Heart right ventricle (tissue), 16 donors: Measurements from ENCODE around the gene CTPS2. TPM values are rescaled to one million over a fixed set of nuclear protein-coding genes. Genes with fewer than 3 reads are reported as not detected.

Experiments used
- ATAC-seq, 8 donors: fragments of 200-7000 bp; cut with Tn5 transposase; one replicate each; pipeline ENCODE4 v1.9.1; 2020; ENCODE audit warnings: mild to moderate bottlenecking in 8 of 8, moderate library complexity in 8 of 8, moderate number of reproducible peaks in 1 of 8
- DNase-seq, 2 donors: peaks; one replicate each; pipeline ENCODE4 v3.0.0-alpha.2; 2020
- H3K27ac ChIP-seq, 10 donors: fragments of 200-600 bp; sonication (generic) in 2 of 10; one replicate each; pipeline versions ENCODE4 v1.5.0 to v1.8.0; 2020 to 2022; ENCODE audit warnings: mild to moderate bottlenecking in 3 of 10
- H3K27me3 ChIP-seq, 7 donors: fragments of 200-600 bp; one replicate each; pipeline ENCODE4 v1.8.0; 2021 to 2022; ENCODE audit warnings: mild to moderate bottlenecking in 2 of 7
- H3K36me3 ChIP-seq, 9 donors: fragments of 200-600 bp; sonication (generic) in 1 of 9; one replicate each; pipeline versions ENCODE4 v1.5.0 to v1.8.0; 2020 to 2022; ENCODE audit warnings: mild to moderate bottlenecking in 2 of 9
- H3K4me1 ChIP-seq, 9 donors: fragments of 200-600 bp; sonication (generic) in 1 of 9; one replicate each; pipeline versions ENCODE4 v1.5.0 to v1.8.0; 2020 to 2022; ENCODE audit warnings: mild to moderate bottlenecking in 4 of 9
- H3K4me3 ChIP-seq, 10 donors: fragments of 200-600 bp; sonication (generic) in 2 of 10; one replicate each; pipeline versions ENCODE4 v1.5.0 to v1.8.0; 2020 to 2022; ENCODE audit warnings: mild to moderate bottlenecking in 7 of 10, moderate library complexity in 2 of 10
- H3K9me3 ChIP-seq, 11 donors: fragments of 200-600 bp in 10 of 11; sonication (generic) in 2 of 11; one replicate each; pipeline versions ENCODE4 v1.5.0 to v1.8.0; 2013 to 2022; ENCODE audit warnings: mild to moderate bottlenecking in 2 of 11, control low read depth in 1 of 11, moderate library complexity in 1 of 11
- CTCF ChIP-seq, 9 donors: fragments of 200-600 bp; sonication (generic) in 2 of 9; IDR thresholded peaks; one replicate each; pipeline versions ENCODE4 v1.5.0 to v1.8.0; 2021 to 2022; ENCODE audit warnings: antibody characterized with exemption in 9 of 9, mild to moderate bottlenecking in 5 of 9, moderate library complexity in 1 of 9
- WGBS, 2 donors: extraction: QIAGEN DNeasy Blood & Tissue Kit; methylation state at CpG; one replicate each; pipeline ENCODE4 v1.1.7; 2013; ENCODE audit warnings: inconsistent platforms in 1 of 2; 5-methylcytosine and 5-hydroxymethylcytosine counted together
- intact Hi-C, 10 donors: fragments of 100-400 bp; cut with DNase I; formaldehyde crosslinking; loops; one replicate each; pipeline versions ENCODE4 v1.11.1 to v1.14.2; 2022
- polyA plus RNA-seq, 2 donors: library from polyadenylated mRNA; stranded (reverse); fragments of 200-250 nt; gene quantifications; one replicate each; pipeline ENCODE4 v1.2.3, GENCODE V29; 2013
- total RNA-seq, 10 donors: library from RNA; stranded (reverse); fragmentation: NEBNext Ultra II Directional in 3 of 10; extraction: Animal tissue kit (Norgen Biotek cat#: 25700) in 3 of 10; gene quantifications; one replicate each; pipeline versions ENCODE4 v1.2.1 to v1.2.4, GENCODE V29; 2021 to 2023
- donor health status: Arrhythmogenic right ventricular cardiomyopathy.
- donor health status: ischemic (EF 13 %, LVEDD 7.1; RV severe dilation, severe dysfunction).
- donor health status: healthy with polysubstance abuse.
- donor health status: DM: no; HTN: yes; CAD: no.
- donor health status: DM: no; HTN: no; CAD: no.
- donor health status: ischemic (EF 25% LVEDD 6.9; RV normal size, moderate dysfunction).
- donor health status: ischemic (EF 25% LVEDD 5.7; RV mildly dilated, moderate dysfunction).
- donor health status: healthy.
- donor health status: DM: yes; HTN: yes; CAD: no.
- donor health status: Ischemic cardiomyopathy.
- donor health status: ischemic (EF 35%, LVEDD 5.7; RV mildly dilated, moderate dysfunction).
- donor health status: nonischemic (EF 11% LVEDD 7.7; RV severe dilation, severe dysfunction).
- donor health status: DM: yes; HTN: yes; CAD: no.
- donor health status: PGD.
- donor health status: ischemic (EF 29% LVEDD 5.4; RV normal size, mild dysfunction).
- donor health status: nonischemic (EF 23%, LVEDD 6.1; RV moderate dilation, normal function).

Gene CTPS2
- total and polyA plus RNA-seq, 12 donors = 2.7 to 15.8 (median 5.2) TPM

DNA sequence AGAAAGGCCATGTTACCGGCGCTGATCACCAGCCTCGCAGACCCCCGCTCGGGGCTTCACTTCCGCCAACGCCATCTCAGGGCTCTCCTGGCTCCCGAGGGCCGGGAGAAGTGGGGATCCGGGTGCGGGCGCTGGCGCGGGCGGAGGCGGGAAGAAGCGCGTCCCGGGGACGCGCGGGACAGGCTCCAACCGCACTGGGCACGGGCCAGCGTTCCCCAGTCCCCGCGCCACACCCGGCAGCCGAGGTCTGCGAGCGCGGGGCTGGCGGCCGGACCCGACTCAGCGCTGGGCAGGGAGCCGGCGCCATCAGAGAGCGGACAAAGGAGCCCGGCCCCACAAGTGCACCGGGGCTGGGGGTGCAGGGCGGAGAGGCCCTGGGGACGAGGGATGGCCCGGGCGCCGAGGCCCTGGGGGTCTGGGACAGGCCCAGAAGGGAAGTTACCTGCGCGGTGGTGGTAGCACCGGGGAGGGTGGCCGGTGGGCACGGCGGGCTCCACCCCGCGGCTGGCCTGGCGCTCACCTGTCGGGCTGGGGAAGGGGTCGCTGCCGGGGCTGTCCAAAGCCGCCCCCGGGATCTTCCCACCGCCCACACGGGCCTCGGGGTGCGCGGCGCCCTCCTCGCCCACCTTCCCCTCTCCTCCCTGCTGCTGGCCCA is 449 bp downstream of the CTPS2 start:
- peak; percentile 58 to 80 (median 66) for ATAC-seq
- intact Hi-C loops = loop anchor here in 1 of 10 donors (10.0 kb wide), 1 partner anchor 153 kb away; no protein-coding TSS in a partner anchor

GRCh38 chrX:16711219-16711811 is 1.2 kb downstream of the CTPS2 start:
- 32 to 40% methylated on average over 9 of the region's 9 CpGs for WGBS, 2 donors
- Histone ChIP-seq H3K9me3 (no peaks in the 10 kb centered on the region), H3K4me1 (peaks cover 0 to 10% (median 0%) of the 10 kb centered on the region in 9 donors), H3K27ac (peak overlapping the region in 9 of 10 donors; percentile 69 to 90 (median 82)), H3K36me3 (peaks cover 0 to 8% (median 0%) of the 10 kb centered on the region in 9 donors), H3K4me3 (peak overlapping the region; percentile 38 to 86 (median 78)), H3K27me3 (peaks cover 0 to 64% (median 0%) of the 10 kb centered on the region in 7 donors)
- intact Hi-C loops = loop anchor here in 1 of 10 donors (10.0 kb wide), 1 partner anchor 153 kb away; no protein-coding TSS in a partner anchor
- TF ChIP-seq CTCF (IDR thresholded peaks at IDR 0.05) = no peak
- DNase-seq (no peak), ATAC-seq (no peak)

More for the DNA sequence above, 449 bp downstream of the CTPS2 start:
- Histone ChIP-seq H3K36me3 (peaks cover 0 to 6% (median 0%) of the 10 kb centered on the region in 9 donors), H3K4me3 (peak overlapping the region; percentile 38 to 86 (median 78)), H3K27ac (peak overlapping the region; percentile 61 to 90 (median 82)), H3K4me1 (peaks cover 0 to 10% (median 0%) of the 10 kb centered on the region in 9 donors), H3K9me3 (no peaks in the 10 kb centered on the region), H3K27me3 (peaks cover 0 to 60% (median 0%) of the 10 kb centered on the region in 7 donors)
- 0% methylated on average over 37 to 49 of the region's 67 CpGs for WGBS, 2 donors
- no peak for TF ChIP-seq CTCF (IDR thresholded peaks at IDR 0.05)
- DNase-seq = peak in 1 of 2 donors; percentile 23

DNA sequence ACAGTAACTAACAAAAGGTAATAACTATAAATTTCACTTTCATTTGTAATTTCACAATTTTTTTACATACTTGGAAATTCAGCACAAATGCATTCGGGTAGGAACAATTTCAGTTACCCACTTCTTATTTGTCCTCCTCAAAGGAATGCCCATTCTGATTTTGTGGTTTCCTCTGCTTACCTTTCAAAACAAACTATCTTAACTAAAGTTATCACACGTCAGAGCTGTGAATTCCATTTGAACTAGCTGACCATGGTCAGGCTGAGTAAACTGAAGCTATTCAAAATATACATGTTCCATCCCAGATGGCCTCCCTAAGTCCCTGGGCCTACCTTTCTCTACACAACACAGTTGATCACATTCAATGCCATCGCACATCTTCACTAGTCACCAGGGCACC is 4.5 kb downstream of the CTPS2 start:
- Histone ChIP-seq H3K4me3 (no peak overlapping the region), H3K9me3 (no peaks in the 10 kb centered on the region), H3K27me3 (peaks cover 0 to 55% (median 0%) of the 10 kb centered on the region in 7 donors), H3K36me3 (peaks cover 0 to 8% (median 0%) of the 10 kb centered on the region in 9 donors), H3K4me1 (peaks cover 0 to 10% (median 0%) of the 10 kb centered on the region in 9 donors), H3K27ac (no peak overlapping the region)
- intact Hi-C loops = no loop called here
- ATAC-seq (no peak), DNase-seq (no peak)
- WGBS, 2 donors = 86 to 90% methylated on average over 3 of the region's 3 CpGs
- TF ChIP-seq CTCF (IDR thresholded peaks at IDR 0.05) = no peak

DNA sequence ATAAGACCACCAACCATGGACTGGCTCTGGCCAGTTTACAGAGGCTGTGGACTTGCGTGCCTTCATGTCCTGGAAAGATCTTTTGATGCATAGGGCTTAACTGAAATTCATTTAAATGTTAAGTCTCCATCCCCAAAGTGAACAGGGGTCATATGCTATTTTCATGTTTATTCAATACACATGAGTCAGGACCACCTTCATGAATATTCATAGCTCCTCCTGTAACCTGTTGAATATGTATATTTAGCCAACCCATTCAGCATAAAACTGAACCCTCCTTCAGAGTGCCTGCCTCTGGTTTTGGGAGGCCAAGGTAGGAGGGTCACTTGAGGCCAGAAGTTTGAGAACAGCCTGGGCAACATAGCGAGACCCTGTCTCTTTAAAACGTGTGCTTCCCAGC is 7.1 kb downstream of the CTPS2 start:
- no peaks in the 10 kb centered on the region for H3K4me1 ChIP-seq
- peaks cover 0 to 25% (median 0%) of the 10 kb centered on the region in 9 donors for H3K36me3 ChIP-seq
- H3K27me3 ChIP-seq = peaks cover 0 to 28% (median 0%) of the 10 kb centered on the region in 7 donors
- no peak overlapping the region for H3K27ac ChIP-seq
- intact Hi-C loops = no loop called here
- DNase-seq (no peak), ATAC-seq (no peak)
- no peaks in the 10 kb centered on the region for H3K9me3 ChIP-seq
- WGBS, 2 donors = 94 to 96% methylated on average over 3 of the region's 3 CpGs
- TF ChIP-seq CTCF (IDR thresholded peaks at IDR 0.05) = no peak
- no peak overlapping the region for H3K4me3 ChIP-seq
